Activated naive CD8-positive, alpha-beta T cell treated with anti-CD3 and anti-CD28 coated beads, Interleukin-2, amount 10 ng/mL, durations not matched to agents 7 days and 5 days (primary cell): Measurements from ENCODE around the gene KCNIP4. TPM values are rescaled to one million over a fixed set of nuclear protein-coding genes. Genes with fewer than 3 reads are reported as not detected.

ENCODE experiments used
- ATAC-seq: fragments of 150-1000 bp; cut with Tn5 transposase; one replicate; pipeline ENCODE4 v1.10.0; 2021; ENCODE audit warnings: low read depth, moderate library complexity
- POLR2A ChIA-PET: fragments of 350-600 bp; sonication (Branson Sonifier 250); formaldehyde crosslinking; loops from one replicate; lab custom pipeline; 2021; ENCODE audit warnings: antibody characterized with exemption; lab: Charles Lee
- DNase-seq: peaks from one replicate; pipeline ENCODE4 v3.0.0; 2021
- H3K27ac Mint-ChIP-seq: one replicate; pipeline ENCODE4 v1.8.0; 2022; ENCODE audit warnings: mild to moderate bottlenecking, mixed read lengths
- H3K27me3 Mint-ChIP-seq: one replicate; pipeline ENCODE4 v1.8.0; 2022; ENCODE audit warnings: mild to moderate bottlenecking, moderate library complexity, mixed read lengths
- H3K36me3 Mint-ChIP-seq: one replicate; pipeline ENCODE4 v1.8.0; 2021; ENCODE audit warnings: mild to moderate bottlenecking, mixed read lengths
- H3K4me1 Mint-ChIP-seq: one replicate; pipeline ENCODE4 v1.8.0; 2021; ENCODE audit warnings: mixed read lengths
- H3K4me3 Mint-ChIP-seq: one replicate; pipeline ENCODE4 v1.8.0; 2022; ENCODE audit warnings: mild to moderate bottlenecking, moderate library complexity, mixed read lengths
- H3K9me3 Mint-ChIP-seq: one replicate; pipeline ENCODE4 v1.8.0; 2021; ENCODE audit warnings: mixed read lengths
- total RNA-seq, 2 experiments: library from RNA; stranded (reverse); gene quantifications; one replicate each; pipeline ENCODE4 v1.2.3, GENCODE V29; 2021

The KCNIP4 gene
- total RNA-seq, 2 experiments from 2014 or later = not detected

GRCh38 chr4:21032089-21032645 is 916.4 kb downstream of the KCNIP4 start:
- Mint-ChIP-seq H3K9me3 (no peaks in the 10 kb centered on the region), H3K27ac (no peak overlapping the region), H3K36me3 (no peaks in the 10 kb centered on the region), H3K4me1 (no peaks in the 10 kb centered on the region), H3K4me3 (no peak overlapping the region), H3K27me3 (no peaks in the 10 kb centered on the region)
- DNase-seq = no peak
- POLR2A ChIA-PET = no interaction called here
- no peak for ATAC-seq

- DNase-seq (no peak), ATAC-seq (no peak)
- no peak overlapping the region for H3K4me3 Mint-ChIP-seq
- H3K27ac Mint-ChIP-seq = no peak overlapping the region
- POLR2A ChIA-PET = no interaction called here
- no peaks in the 10 kb centered on the region for H3K27me3 Mint-ChIP-seq
- peaks cover 7% of the 10 kb centered on the region for H3K9me3 Mint-ChIP-seq
- no peaks in the 10 kb centered on the region for H3K36me3 Mint-ChIP-seq
- H3K4me1 Mint-ChIP-seq = no peaks in the 10 kb centered on the region
Measured at GRCh38 chr4:21018817-21019216, 929.8 kb downstream of the KCNIP4 start.

GRCh38 chr4:21013501-21013900 is 935.1 kb downstream of the KCNIP4 start:
- no peak overlapping the region for H3K4me3 Mint-ChIP-seq
- H3K27me3 Mint-ChIP-seq = no peaks in the 10 kb centered on the region
- no peak for ATAC-seq
- POLR2A ChIA-PET = no interaction called here
- peaks cover 7% of the 10 kb centered on the region for H3K9me3 Mint-ChIP-seq
- no peaks in the 10 kb centered on the region for H3K36me3 Mint-ChIP-seq
- no peak overlapping the region for H3K27ac Mint-ChIP-seq
- DNase-seq = no peak
- no peaks in the 10 kb centered on the region for H3K4me1 Mint-ChIP-seq

- no peak for ATAC-seq
Measured at GRCh38 chr4:21012851-21013331, 935.7 kb downstream of the KCNIP4 start.

GRCh38 chr4:21011106-21011505 is 937.5 kb downstream of the KCNIP4 start:
- no peak overlapping the region for H3K4me3 Mint-ChIP-seq
- POLR2A ChIA-PET = no interaction called here
- H3K27ac Mint-ChIP-seq = no peak overlapping the region
- H3K9me3 Mint-ChIP-seq = peaks cover 2% of the 10 kb centered on the region
- H3K4me1 Mint-ChIP-seq = no peaks in the 10 kb centered on the region
- ATAC-seq (no peak), DNase-seq (no peak)
- no peaks in the 10 kb centered on the region for H3K27me3 Mint-ChIP-seq
- H3K36me3 Mint-ChIP-seq = no peaks in the 10 kb centered on the region

More at GRCh38 chr4:21012851-21013331, 935.7 kb downstream of the KCNIP4 start:
- no peaks in the 10 kb centered on the region for H3K4me1 Mint-ChIP-seq
- H3K27me3 Mint-ChIP-seq = no peaks in the 10 kb centered on the region
- no peaks in the 10 kb centered on the region for H3K36me3 Mint-ChIP-seq
- POLR2A ChIA-PET = no interaction called here
- no peak overlapping the region for H3K4me3 Mint-ChIP-seq
- peaks cover 5% of the 10 kb centered on the region for H3K9me3 Mint-ChIP-seq
- no peak for DNase-seq
- H3K27ac Mint-ChIP-seq = no peak overlapping the region

GRCh38 chr4:21009956-21010355 is 938.6 kb downstream of the KCNIP4 start:
- Mint-ChIP-seq H3K4me3 (no peak overlapping the region), H3K27ac (no peak overlapping the region), H3K4me1 (no peaks in the 10 kb centered on the region), H3K9me3 (peaks cover 2% of the 10 kb centered on the region), H3K27me3 (no peaks in the 10 kb centered on the region), H3K36me3 (no peaks in the 10 kb centered on the region)
- no peak for DNase-seq
- ATAC-seq = no peak
- POLR2A ChIA-PET = no interaction called here

GRCh38 chr4:21005647-21006046 is 942.9 kb downstream of the KCNIP4 start:
- Mint-ChIP-seq H3K4me3 (no peak overlapping the region), H3K27me3 (no peaks in the 10 kb centered on the region), H3K9me3 (no peaks in the 10 kb centered on the region), H3K27ac (no peak overlapping the region), H3K4me1 (peaks cover 1% of the 10 kb centered on the region), H3K36me3 (no peaks in the 10 kb centered on the region)
- no peak for DNase-seq
- no peak for ATAC-seq
- POLR2A ChIA-PET = no interaction called here

- POLR2A ChIA-PET = no interaction called here
- no peak overlapping the region for H3K4me3 Mint-ChIP-seq
- H3K27ac Mint-ChIP-seq = no peak overlapping the region
- peaks cover 1% of the 10 kb centered on the region for H3K4me1 Mint-ChIP-seq
- H3K9me3 Mint-ChIP-seq = peaks cover 4% of the 10 kb centered on the region
- H3K27me3 Mint-ChIP-seq = no peaks in the 10 kb centered on the region
- H3K36me3 Mint-ChIP-seq = no peaks in the 10 kb centered on the region
- DNase-seq (no peak), ATAC-seq (no peak)
Measured at GRCh38 chr4:21002976-21003375, 945.6 kb downstream of the KCNIP4 start.

- H3K9me3 Mint-ChIP-seq = peaks cover 4% of the 10 kb centered on the region
- no peaks in the 10 kb centered on the region for H3K36me3 Mint-ChIP-seq
- DNase-seq (no peak), ATAC-seq (no peak)
- H3K4me1 Mint-ChIP-seq = peaks cover 1% of the 10 kb centered on the region
- H3K27me3 Mint-ChIP-seq = no peaks in the 10 kb centered on the region
- H3K27ac Mint-ChIP-seq = no peak overlapping the region
- POLR2A ChIA-PET = no interaction called here
- H3K4me3 Mint-ChIP-seq = no peak overlapping the region
Measured at GRCh38 chr4:21002286-21002685, 946.3 kb downstream of the KCNIP4 start.

GRCh38 chr4:21001490-21001889 is 947.1 kb downstream of the KCNIP4 start:
- H3K9me3 Mint-ChIP-seq = peaks cover 4% of the 10 kb centered on the region
- DNase-seq = no peak
- no peaks in the 10 kb centered on the region for H3K27me3 Mint-ChIP-seq
- no peak for ATAC-seq
- H3K27ac Mint-ChIP-seq = no peak overlapping the region
- POLR2A ChIA-PET = no interaction called here
- no peaks in the 10 kb centered on the region for H3K36me3 Mint-ChIP-seq
- H3K4me3 Mint-ChIP-seq = no peak overlapping the region
- H3K4me1 Mint-ChIP-seq = peaks cover 1% of the 10 kb centered on the region

- no peak overlapping the region for H3K27ac Mint-ChIP-seq
- no peaks in the 10 kb centered on the region for H3K27me3 Mint-ChIP-seq
- peaks cover 1% of the 10 kb centered on the region for H3K4me1 Mint-ChIP-seq
- H3K4me3 Mint-ChIP-seq = no peak overlapping the region
- POLR2A ChIA-PET = no interaction called here
- no peaks in the 10 kb centered on the region for H3K36me3 Mint-ChIP-seq
- ATAC-seq = no peak
- DNase-seq = no peak
- H3K9me3 Mint-ChIP-seq = peaks cover 6% of the 10 kb centered on the region
Measured at GRCh38 chr4:20997886-20998285, 950.7 kb downstream of the KCNIP4 start.

GRCh38 chr4:20995610-20996009 is 953.0 kb downstream of the KCNIP4 start:
- Mint-ChIP-seq H3K9me3 (peaks cover 9% of the 10 kb centered on the region), H3K36me3 (no peaks in the 10 kb centered on the region), H3K27ac (no peak overlapping the region), H3K4me3 (no peak overlapping the region), H3K27me3 (no peaks in the 10 kb centered on the region), H3K4me1 (no peaks in the 10 kb centered on the region)
- no peak for DNase-seq
- ATAC-seq = no peak
- POLR2A ChIA-PET = no interaction called here

- POLR2A ChIA-PET = no interaction called here
- Mint-ChIP-seq H3K9me3 (peaks cover 10% of the 10 kb centered on the region), H3K27ac (no peak overlapping the region), H3K4me3 (no peak overlapping the region), H3K4me1 (no peaks in the 10 kb centered on the region), H3K27me3 (no peaks in the 10 kb centered on the region), H3K36me3 (no peaks in the 10 kb centered on the region)
- ATAC-seq (no peak), DNase-seq (no peak)
Measured at GRCh38 chr4:20995015-20995414, 953.6 kb downstream of the KCNIP4 start.

- POLR2A ChIA-PET = no interaction called here
- ATAC-seq (no peak), DNase-seq (no peak)
- no peaks in the 10 kb centered on the region for H3K27me3 Mint-ChIP-seq
- no peaks in the 10 kb centered on the region for H3K36me3 Mint-ChIP-seq
- peaks cover 7% of the 10 kb centered on the region for H3K9me3 Mint-ChIP-seq
- H3K4me3 Mint-ChIP-seq = no peak overlapping the region
- no peaks in the 10 kb centered on the region for H3K4me1 Mint-ChIP-seq
- H3K27ac Mint-ChIP-seq = no peak overlapping the region
Measured at GRCh38 chr4:20992002-20992401, 956.6 kb downstream of the KCNIP4 start.
